ENCODE results near the gene ZNF534.

The ZNF534 gene

DNA sequence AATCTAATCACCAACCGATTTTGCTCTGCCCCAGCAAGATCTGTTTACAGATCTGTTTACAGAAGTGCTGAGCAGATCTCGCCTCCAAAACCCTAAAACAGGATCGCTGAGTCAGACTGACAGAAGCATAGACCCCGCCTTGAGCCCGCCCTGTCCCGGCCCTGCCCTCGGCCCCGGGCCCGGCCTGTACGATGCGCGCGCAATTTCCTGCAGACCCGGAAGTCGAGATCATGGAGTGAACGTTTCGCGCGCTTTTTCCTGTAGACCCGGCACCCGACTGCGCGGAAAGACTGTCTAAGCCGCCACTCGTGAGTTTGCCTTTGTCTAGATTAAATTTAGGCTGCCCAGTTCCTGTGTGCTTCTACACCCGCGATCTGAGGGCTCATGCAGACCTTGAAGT, at the start of gene ZNF534:
ZNF534 (plus strand) TSS at position 212 of the 400 bp plus-strand sequence. CDS start 2,327 bp downstream, outside the sequence.
- no peak for DNase-seq (ENCODE audit: low read depth, low spot score)
- Histone ChIP-seq H3K27me3 (ENCODE audit: control insufficient read depth, insufficient read depth, low read length) (no peaks in the 10 kb centered on the region), H3K4me1 (ENCODE audit: control insufficient read depth, insufficient read depth, low read length) (no peaks in the 10 kb centered on the region), H3K27ac (ENCODE audit: low read length) (no peak within 1 kb of the TSS), H3K9me3 (ENCODE audit: control insufficient read depth, insufficient read depth, low read length) (no peaks in the 10 kb centered on the region; the same call in 1 of the 2 replicates), H3K4me3 (ENCODE audit: low read length) (no peak within 1 kb of the TSS), H3K36me3 (ENCODE audit: control insufficient read depth, insufficient read depth, low read length) (no peaks in the 10 kb centered on the region)
- WGBS (ENCODE audit: insufficient coverage, insufficient read length): no CpG with 5 or more reads among the region's 27 CpGs

DNA sequence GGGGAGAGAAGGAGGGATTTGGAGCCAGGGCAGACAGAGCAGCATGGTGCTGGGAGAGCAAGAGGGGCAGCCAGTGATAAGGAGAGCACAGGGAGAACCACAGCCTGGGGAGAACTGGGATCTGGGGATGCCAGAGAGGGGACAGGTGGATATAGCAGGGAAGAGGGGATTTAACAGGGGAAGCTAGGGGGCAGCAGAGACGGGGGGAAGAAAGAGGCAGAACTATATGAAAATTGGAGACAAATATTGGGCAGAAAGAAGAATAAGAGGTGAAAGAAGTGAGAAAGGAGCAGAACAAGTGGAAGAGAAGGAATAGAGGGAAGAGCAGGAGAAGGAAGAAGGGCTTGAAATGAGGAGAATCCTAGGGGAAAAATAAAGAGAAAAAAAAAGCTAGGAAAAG, 37.8 kb upstream of the ZNF534 start:
- Histone ChIP-seq H3K4me1 (ENCODE audit: control insufficient read depth, insufficient read depth, low read length) (no peaks in the 10 kb centered on the region), H3K27me3 (ENCODE audit: control insufficient read depth, insufficient read depth, low read length) (no peaks in the 10 kb centered on the region), H3K9me3 (ENCODE audit: control insufficient read depth, insufficient read depth, low read length) (no peaks in the 10 kb centered on the region), H3K27ac (ENCODE audit: low read length) (no peak overlapping the region), H3K36me3 (ENCODE audit: control insufficient read depth, insufficient read depth, low read length) (no peaks in the 10 kb centered on the region; the same call in 1 of the 2 replicates), H3K4me3 (ENCODE audit: low read length) (no peak overlapping the region)
- WGBS (ENCODE audit: insufficient coverage, insufficient read length): no CpG with 5 or more reads among the region's 1 CpG
- no peak for DNase-seq (ENCODE audit: low read depth, low spot score)

GRCh38 chr19:52397310-52398080, 31.5 kb upstream of the ZNF534 start, which contains the start of gene ZNF528:
Gene ZNF528, plus strand, starts transcription at chr19:52397849. Its CDS starts 4,165 bp downstream, at chr19:52402014.
- Histone ChIP-seq H3K27me3 (ENCODE audit: control insufficient read depth, insufficient read depth, low read length) (no peaks in the 10 kb centered on the region), H3K27ac (ENCODE audit: low read length) (no peak within 1 kb of the TSS), H3K36me3 (ENCODE audit: control insufficient read depth, insufficient read depth, low read length) (no peaks in the 10 kb centered on the region; the same call in 1 of the 2 replicates), H3K4me1 (ENCODE audit: control insufficient read depth, insufficient read depth, low read length) (no peaks in the 10 kb centered on the region), H3K4me3 (ENCODE audit: low read length) (peak within 1 kb of the TSS; percentile 70; the same call in 1 of the 2 replicates), H3K9me3 (ENCODE audit: control insufficient read depth, insufficient read depth, low read length) (no peaks in the 10 kb centered on the region)
- peak; percentile 79 for DNase-seq (ENCODE audit: low read depth, low spot score)
- WGBS (ENCODE audit: insufficient coverage, insufficient read length): no CpG with 5 or more reads among the region's 36 CpGs

DNA sequence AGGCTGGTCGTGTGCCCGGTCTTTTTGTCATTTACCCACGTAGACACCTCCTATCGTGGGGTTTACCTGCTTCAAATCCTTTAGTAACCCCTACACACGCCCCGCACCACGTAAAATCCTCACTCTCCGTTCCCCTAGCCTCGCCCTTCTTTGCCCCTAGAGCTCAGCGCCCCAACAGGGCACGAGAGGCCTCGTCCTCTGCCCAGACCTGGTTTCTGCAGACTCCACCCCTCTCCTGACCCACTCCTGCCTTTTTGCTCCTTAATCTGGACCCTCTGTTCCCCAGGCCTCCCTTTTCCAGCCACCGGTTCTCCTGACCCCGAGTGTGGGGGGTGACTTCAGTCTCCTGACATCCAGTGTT, 30.9 kb upstream of the ZNF534 start:
- no CpG with 5 or more reads among the region's 14 CpGs for WGBS (ENCODE audit: insufficient coverage, insufficient read length)
- no peaks in the 10 kb centered on the region for H3K27me3 ChIP-seq (ENCODE audit: control insufficient read depth, insufficient read depth, low read length)
- no peaks in the 10 kb centered on the region for H3K9me3 ChIP-seq (ENCODE audit: control insufficient read depth, insufficient read depth, low read length)
- no peaks in the 10 kb centered on the region; the same call in 1 of the 2 replicates for H3K36me3 ChIP-seq (ENCODE audit: control insufficient read depth, insufficient read depth, low read length)
- peak overlapping the region; percentile 70; the same call in 1 of the 2 replicates for H3K4me3 ChIP-seq (ENCODE audit: low read length)
- no peak for DNase-seq (ENCODE audit: low read depth, low spot score)
- H3K4me1 ChIP-seq (ENCODE audit: control insufficient read depth, insufficient read depth, low read length): no peaks in the 10 kb centered on the region
- no peak overlapping the region for H3K27ac ChIP-seq (ENCODE audit: low read length)

- no CpG with 5 or more reads among the region's 6 CpGs for WGBS (ENCODE audit: insufficient coverage, insufficient read length)
- peaks cover 2% of the 10 kb centered on the region; the same call in 1 of the 2 replicates for H3K36me3 ChIP-seq (ENCODE audit: control insufficient read depth, insufficient read depth, low read length)
Measured at GRCh38 chr19:52410276-52410675, 18.7 kb upstream of the ZNF534 start.

GRCh38 chr19:52415711-52416110, 13.2 kb upstream of the ZNF534 start:
- WGBS (ENCODE audit: insufficient coverage, insufficient read length): no CpG with 5 or more reads among the region's 5 CpGs
- no peaks in the 10 kb centered on the region for H3K4me1 ChIP-seq (ENCODE audit: control insufficient read depth, insufficient read depth, low read length)
- no peak overlapping the region for H3K27ac ChIP-seq (ENCODE audit: low read length)
- H3K9me3 ChIP-seq (ENCODE audit: control insufficient read depth, insufficient read depth, low read length): peaks cover 5% of the 10 kb centered on the region
- no peak for DNase-seq (ENCODE audit: low read depth, low spot score)
- peaks cover 2% of the 10 kb centered on the region; the same call in 1 of the 2 replicates for H3K36me3 ChIP-seq (ENCODE audit: control insufficient read depth, insufficient read depth, low read length)
- H3K4me3 ChIP-seq (ENCODE audit: low read length): no peak overlapping the region
- H3K27me3 ChIP-seq (ENCODE audit: control insufficient read depth, insufficient read depth, low read length): no peaks in the 10 kb centered on the region

More at GRCh38 chr19:52410276-52410675, 18.7 kb upstream of the ZNF534 start:
- H3K27me3 ChIP-seq (ENCODE audit: control insufficient read depth, insufficient read depth, low read length): no peaks in the 10 kb centered on the region
- no peak overlapping the region for H3K27ac ChIP-seq (ENCODE audit: low read length)
- H3K4me1 ChIP-seq (ENCODE audit: control insufficient read depth, insufficient read depth, low read length): no peaks in the 10 kb centered on the region
- DNase-seq (ENCODE audit: low read depth, low spot score): no peak
- H3K9me3 ChIP-seq (ENCODE audit: control insufficient read depth, insufficient read depth, low read length): peaks cover 5% of the 10 kb centered on the region
- H3K4me3 ChIP-seq (ENCODE audit: low read length): no peak overlapping the region

DNA sequence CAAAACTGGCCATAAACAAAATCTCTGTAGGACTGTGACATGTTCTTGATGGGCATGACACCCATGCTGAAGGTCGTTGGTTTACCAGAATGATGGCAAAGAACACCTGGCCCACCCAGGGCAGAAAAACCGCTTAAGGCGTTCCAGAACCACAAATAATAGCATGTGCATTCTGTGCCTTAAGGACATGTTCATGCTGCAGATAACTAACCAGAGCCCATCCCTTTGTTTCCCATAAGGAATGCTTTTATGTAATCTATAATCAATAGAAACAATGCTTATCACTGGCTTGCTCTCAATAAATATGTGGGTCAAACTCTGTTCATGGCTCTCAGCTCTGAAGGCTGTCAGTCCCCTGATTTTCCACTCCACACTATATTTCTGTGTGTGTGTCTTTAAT, 13.2 kb downstream of the ZNF534 start:
- no peak overlapping the region for H3K27ac ChIP-seq (ENCODE audit: low read length)
- no peaks in the 10 kb centered on the region; the same call in 1 of the 2 replicates for H3K9me3 ChIP-seq (ENCODE audit: control insufficient read depth, insufficient read depth, low read length)
- no peaks in the 10 kb centered on the region for H3K36me3 ChIP-seq (ENCODE audit: control insufficient read depth, insufficient read depth, low read length)
- WGBS (ENCODE audit: insufficient coverage, insufficient read length): no CpG with 5 or more reads among the region's 3 CpGs
- H3K4me1 ChIP-seq (ENCODE audit: control insufficient read depth, insufficient read depth, low read length): no peaks in the 10 kb centered on the region
- H3K4me3 ChIP-seq (ENCODE audit: low read length): no peak overlapping the region
- no peaks in the 10 kb centered on the region for H3K27me3 ChIP-seq (ENCODE audit: control insufficient read depth, insufficient read depth, low read length)
- no peak for DNase-seq (ENCODE audit: low read depth, low spot score)

DNA sequence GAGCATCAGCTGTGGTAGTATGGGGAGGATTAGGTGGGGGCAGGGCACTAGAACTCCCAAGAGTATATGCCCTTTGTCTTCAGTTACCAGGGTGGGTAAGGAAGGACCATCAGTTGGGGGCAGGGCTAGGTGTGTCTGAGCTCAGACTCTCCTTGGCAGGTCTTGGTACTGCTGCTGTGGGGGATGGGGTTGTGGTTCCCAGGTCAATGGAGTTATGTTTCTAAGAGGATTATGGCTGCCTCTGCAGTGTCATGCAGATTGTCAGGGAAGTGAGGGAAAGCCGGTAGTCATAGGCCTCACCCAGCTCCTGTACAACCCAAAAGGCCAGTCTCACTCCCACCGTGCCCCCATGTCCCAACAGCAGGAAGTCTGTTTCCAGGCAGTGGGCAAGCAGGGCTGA, 15.6 kb downstream of the ZNF534 start:
- H3K9me3 ChIP-seq (ENCODE audit: control insufficient read depth, insufficient read depth, low read length): no peaks in the 10 kb centered on the region; the same call in 1 of the 2 replicates

GRCh38 chr19:52451241-52451640, 22.3 kb downstream of the ZNF534 start:
- no peak for DNase-seq (ENCODE audit: low read depth, low spot score)
- Histone ChIP-seq H3K9me3 (ENCODE audit: control insufficient read depth, insufficient read depth, low read length) (peaks cover 1% of the 10 kb centered on the region; the same call in 1 of the 2 replicates), H3K27ac (ENCODE audit: low read length) (no peak overlapping the region), H3K27me3 (ENCODE audit: control insufficient read depth, insufficient read depth, low read length) (no peaks in the 10 kb centered on the region), H3K4me3 (ENCODE audit: low read length) (no peak overlapping the region), H3K4me1 (ENCODE audit: control insufficient read depth, insufficient read depth, low read length) (no peaks in the 10 kb centered on the region), H3K36me3 (ENCODE audit: control insufficient read depth, insufficient read depth, low read length) (no peaks in the 10 kb centered on the region)
- no CpG with 5 or more reads among the region's 41 CpGs for WGBS (ENCODE audit: insufficient coverage, insufficient read length)

More for the DNA sequence above, 15.6 kb downstream of the ZNF534 start:
- no peak overlapping the region for H3K4me3 ChIP-seq (ENCODE audit: low read length)
- no peaks in the 10 kb centered on the region for H3K4me1 ChIP-seq (ENCODE audit: control insufficient read depth, insufficient read depth, low read length)
- WGBS (ENCODE audit: insufficient coverage, insufficient read length): no CpG with 5 or more reads among the region's 2 CpGs
- no peak for DNase-seq (ENCODE audit: low read depth, low spot score)
- H3K36me3 ChIP-seq (ENCODE audit: control insufficient read depth, insufficient read depth, low read length): no peaks in the 10 kb centered on the region
- no peak overlapping the region for H3K27ac ChIP-seq (ENCODE audit: low read length)
- no peaks in the 10 kb centered on the region for H3K27me3 ChIP-seq (ENCODE audit: control insufficient read depth, insufficient read depth, low read length)

- H3K27me3 ChIP-seq (ENCODE audit: control insufficient read depth, insufficient read depth, low read length): no peaks in the 10 kb centered on the region
- peaks cover 1% of the 10 kb centered on the region; the same call in 1 of the 2 replicates for H3K9me3 ChIP-seq (ENCODE audit: control insufficient read depth, insufficient read depth, low read length)
- H3K36me3 ChIP-seq (ENCODE audit: control insufficient read depth, insufficient read depth, low read length): no peaks in the 10 kb centered on the region
- no peaks in the 10 kb centered on the region for H3K4me1 ChIP-seq (ENCODE audit: control insufficient read depth, insufficient read depth, low read length)
- peak; percentile 68 for DNase-seq (ENCODE audit: low read depth, low spot score)
- H3K4me3 ChIP-seq (ENCODE audit: low read length): peak within 1 kb of the TSS; percentile 62; the same call in 1 of the 2 replicates
- H3K27ac ChIP-seq (ENCODE audit: low read length): no peak within 1 kb of the TSS
- no CpG with 5 or more reads among the region's 48 CpGs for WGBS (ENCODE audit: insufficient coverage, insufficient read length)
Measured at GRCh38 chr19:52453324-52454094, 24.6 kb downstream of the ZNF534 start, which contains the start of gene ZNF578. Gene ZNF578, plus strand, starts transcription at chr19:52453553. Its CDS starts 48,293 bp downstream, at chr19:52501846.
